ENCODE results near the gene PITPNM1.

The PITPNM1 gene

DNA sequence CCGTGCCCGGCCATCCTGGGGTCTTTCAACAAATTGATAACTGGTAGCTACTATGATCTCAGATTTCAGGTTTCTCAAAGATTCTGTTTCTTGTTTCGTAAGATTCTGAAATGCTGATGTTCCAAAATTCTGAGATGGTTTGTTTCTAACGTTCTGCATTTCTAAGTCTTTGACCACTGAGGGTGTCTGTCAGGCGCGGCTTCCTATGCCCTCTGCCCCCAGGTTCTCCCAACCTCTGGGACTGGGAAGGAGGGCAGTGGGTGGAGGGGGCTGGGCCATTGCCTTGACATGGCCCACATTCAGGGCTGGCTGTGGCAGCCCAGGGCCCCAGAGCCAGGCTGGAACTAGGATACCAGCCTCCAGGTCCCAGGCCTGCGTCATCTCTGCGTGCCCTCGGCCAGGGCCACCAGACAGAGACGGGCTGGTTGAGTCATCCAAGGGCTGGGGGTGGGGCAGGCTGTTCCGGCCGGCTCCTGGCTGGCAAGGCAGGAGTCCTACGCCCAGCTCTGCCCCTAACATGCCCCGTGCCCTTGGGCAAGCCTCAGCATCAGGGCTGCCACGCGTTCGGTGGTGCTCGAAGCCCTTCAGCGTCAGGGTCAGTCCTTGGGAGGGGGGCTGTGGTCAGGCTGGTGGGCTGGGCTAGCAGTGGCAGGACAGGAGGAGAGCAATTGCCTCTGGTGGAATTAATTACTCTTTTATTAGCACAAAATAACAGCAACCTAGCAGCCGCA is 41.3 kb downstream of the PITPNM1 start:
- DNase-seq, result no peak

DNA sequence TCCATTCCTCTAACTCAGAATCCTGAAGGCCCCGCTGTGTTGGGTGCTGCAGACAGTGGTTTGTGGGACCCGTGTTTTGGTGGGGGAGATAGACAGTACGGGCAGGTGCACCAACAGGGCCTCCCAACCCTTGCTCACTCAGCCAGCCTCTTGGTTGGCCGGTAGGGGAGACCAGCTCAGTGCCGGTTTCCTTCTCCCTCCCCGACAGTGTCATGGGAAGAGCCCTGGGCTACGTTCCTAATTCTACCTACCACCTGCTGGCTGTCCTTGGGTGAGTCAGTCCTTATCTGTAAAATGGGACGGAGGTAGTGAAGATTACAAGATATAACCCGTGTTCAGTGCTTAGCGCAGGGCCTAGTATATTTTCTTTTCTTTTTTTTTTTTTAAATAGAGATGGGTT is 42.0 kb downstream of the PITPNM1 start:
- no peak for DNase-seq

DNA sequence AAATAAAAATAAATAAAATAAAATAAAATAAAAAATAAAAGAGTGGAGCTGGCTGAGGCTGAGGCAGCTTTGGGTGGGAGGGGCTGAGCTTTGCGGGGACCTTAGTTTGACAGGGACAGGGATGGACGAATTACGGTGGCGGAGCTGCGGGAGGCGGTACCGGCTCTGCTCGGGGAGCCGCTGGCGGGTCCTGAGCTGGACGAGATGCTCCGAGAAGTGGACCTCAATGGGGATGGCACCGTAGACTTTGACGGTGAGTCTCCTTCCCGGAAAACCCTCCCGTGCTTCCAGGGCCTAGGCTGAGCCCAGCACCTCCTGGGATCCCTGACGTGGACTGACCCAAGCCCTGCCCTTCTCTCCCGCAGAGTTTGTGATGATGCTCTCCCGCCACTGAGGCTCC is 46.9 kb downstream of the PITPNM1 start:
- DNase-seq, result no peak

- DNase-seq, result no peak
Measured at GRCh38 chr11:67457453-67457852, 47.7 kb downstream of the PITPNM1 start.

GRCh38 chr11:67456068-67456705 is 49.0 kb downstream of the PITPNM1 start:
- DNase-seq, result no peak

GRCh38 chr11:67455054-67455453 is 50.1 kb downstream of the PITPNM1 start, which contains the start of gene CABP4:
CABP4 (plus strand) TSS chr11:67455354; CDS start chr11:67455424, 70 bp downstream.
- DNase-seq, result no peak

DNA sequence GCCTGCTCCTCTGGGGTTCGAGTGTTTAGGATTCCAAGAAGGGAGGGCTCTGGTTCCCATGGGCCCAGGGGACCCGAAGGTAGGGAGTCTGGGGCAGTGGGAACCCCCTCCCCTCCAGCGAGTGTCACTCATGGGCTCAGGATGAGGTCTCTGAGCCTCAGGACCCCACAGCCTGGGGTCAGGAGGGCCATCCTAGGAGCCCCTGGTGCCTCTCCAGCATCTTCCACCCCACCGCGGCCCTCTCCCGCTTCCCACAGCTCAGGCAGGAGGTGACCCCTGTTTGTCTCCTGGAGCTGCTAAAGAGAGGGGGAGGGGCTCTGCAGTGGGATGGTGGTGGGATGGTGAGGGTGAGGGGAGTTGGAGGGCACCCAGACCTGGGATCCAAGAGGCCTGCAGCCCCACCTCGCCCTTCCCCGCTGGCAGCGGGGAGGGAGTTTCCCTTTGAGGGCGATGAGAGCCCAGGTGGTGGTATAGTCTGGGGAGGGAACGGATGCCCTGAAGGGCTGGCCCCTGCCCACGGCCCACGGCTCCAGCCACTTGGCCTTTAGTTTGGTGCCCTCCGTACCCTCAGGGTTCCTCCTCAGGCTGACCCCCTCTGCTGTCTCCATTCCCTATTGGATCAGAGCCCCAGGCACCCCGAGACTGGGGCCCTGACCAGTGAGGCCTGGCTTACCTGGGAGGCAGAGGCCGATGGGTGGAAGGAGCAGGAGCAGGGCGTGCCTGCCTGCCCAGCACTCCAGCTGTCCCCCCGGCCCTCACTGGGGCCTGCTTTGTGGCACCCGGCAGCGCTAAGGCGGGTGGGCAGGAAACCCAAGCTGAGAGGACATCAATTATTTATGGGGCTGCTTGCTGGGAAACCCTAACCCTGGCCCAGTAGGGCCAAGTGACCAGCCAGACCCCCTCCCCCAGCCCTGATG is 51.1 kb downstream of the PITPNM1 start:
- DNase-seq, result no peak

DNA sequence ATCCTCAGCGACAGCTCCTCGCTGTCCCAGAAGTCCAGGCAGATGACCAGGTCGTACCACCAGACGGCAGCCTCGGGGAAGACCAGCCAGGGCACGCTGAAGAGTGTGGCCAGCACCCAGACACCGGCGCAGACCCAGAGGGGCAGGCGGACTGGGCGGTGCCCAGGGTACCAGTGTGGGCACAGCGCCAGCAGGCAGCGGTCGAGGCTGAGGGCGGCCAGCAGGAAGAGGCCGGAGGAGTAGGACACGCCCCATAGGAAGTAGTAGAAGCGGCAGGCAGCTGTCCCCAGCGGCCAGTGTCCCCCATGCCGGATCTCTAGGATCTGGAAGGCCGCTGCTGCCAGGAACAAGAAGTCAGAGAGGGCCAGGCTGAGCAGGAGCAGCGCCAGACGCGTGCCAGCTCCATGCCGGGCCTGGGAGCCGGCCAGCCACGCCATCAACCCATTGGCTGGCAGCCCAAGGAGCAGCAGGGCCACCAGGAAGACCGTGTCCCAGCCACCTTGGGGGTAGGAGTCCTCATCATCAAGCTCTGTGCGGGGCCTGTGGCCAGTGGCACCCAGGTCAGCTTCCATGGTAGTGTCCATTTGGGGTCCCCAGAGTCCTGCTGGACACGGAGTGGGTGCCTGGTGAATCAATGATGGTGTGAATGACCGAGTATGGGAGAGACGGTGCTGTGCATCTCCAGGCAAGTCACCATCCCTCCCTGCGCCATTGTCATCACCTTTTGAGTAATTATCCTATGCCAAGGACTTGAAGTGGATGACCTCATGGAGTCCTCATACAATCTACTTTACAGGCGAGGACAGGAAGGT is 52.8 kb downstream of the PITPNM1 start, which contains the start of gene GPR152:
Gene GPR152 (minus strand): TSS at position 589 of the 812 bp plus-strand sequence. CDS start 5 bp downstream, at position 584.
- DNase-seq, result no peak

- DNase-seq, result no peak
Measured at GRCh38 chr11:67451658-67451976, 53.5 kb downstream of the PITPNM1 start.

DNA sequence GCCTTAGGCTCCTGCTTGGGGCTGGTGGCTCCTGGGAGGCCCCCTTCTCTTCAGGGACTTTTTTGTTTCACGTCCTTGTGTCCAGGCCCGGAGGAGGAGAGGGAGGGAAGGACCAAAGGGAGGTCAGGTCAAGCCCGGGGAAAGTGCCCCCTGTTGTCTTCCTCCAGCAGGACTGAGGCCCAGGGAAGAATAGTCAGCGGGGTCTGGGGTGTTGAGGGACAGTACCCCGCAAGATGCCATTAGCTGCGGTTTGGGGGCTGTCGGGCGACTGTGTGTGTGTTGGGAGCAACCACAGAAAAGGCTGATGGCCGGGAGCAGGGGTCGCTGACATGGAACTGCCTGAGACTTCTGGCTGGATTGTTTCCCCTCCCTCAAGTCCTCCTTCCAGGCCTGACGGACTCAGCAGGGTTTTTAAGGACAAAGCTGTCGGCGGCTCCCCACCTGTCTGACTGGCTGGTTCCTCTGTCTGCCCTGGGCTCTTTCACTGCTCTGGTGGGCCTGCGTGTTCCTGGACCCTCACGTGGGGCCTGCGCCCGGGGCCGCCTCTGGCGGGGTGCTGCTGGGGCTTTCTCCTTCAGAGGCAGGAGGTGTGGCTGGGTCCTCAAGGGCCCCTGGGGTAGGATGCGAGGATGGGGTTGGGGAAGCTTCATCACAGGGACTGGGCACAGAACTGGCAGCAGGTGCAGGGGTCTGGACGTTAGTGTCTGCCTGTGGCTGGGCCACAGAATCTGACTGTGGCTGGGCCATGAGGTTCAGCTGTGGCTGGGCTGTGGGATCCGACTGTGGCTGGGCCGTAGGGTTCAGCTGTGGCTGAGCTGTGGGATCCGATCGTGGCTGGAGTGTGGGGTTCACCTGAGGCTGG is 54.1 kb downstream of the PITPNM1 start:
- no peak for DNase-seq

GRCh38 chr11:67449116-67449844 is 55.9 kb downstream of the PITPNM1 start:
- DNase-seq, result no peak

DNA sequence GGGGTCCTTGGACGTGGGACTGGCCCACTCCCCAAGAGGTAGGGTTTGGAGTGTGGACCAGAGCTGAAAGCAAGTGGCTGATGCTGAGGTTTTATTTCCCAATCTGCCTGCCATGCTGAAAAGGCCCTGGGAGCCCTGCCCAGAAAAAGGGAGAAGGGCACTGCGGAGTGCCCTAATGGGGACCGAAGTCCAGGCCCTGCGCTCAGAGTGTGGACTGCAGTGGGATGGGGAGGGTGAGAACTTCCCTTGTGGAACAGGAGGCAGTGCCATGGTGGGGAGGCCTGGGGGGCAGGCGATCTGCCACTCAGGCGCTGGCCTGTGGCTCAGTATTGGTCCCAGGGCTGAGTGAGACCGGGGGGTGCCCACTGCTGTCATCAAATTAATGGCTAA is 56.9 kb downstream of the PITPNM1 start:
- DNase-seq, result no peak

DNA sequence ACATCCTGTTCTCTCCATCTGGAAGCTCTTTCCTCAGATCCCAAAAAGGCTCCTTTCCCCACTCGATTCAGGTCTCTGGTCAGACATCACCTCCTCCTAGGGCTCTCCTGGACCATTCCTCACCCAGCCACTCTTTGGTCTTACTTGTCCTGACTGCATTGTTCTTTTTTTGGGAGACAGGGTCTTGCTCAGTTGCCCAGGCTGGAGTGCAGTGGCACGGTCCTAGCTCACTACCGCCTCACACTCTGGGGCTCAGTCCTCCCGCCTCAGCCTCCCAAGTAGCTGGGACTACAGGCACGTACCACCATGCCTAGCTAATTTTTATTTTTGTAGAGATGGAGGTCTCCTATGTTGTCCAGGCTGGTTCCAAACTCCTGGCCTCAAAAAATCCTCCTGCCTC is 59.6 kb downstream of the PITPNM1 start:
- DNase-seq, result no peak

DNA sequence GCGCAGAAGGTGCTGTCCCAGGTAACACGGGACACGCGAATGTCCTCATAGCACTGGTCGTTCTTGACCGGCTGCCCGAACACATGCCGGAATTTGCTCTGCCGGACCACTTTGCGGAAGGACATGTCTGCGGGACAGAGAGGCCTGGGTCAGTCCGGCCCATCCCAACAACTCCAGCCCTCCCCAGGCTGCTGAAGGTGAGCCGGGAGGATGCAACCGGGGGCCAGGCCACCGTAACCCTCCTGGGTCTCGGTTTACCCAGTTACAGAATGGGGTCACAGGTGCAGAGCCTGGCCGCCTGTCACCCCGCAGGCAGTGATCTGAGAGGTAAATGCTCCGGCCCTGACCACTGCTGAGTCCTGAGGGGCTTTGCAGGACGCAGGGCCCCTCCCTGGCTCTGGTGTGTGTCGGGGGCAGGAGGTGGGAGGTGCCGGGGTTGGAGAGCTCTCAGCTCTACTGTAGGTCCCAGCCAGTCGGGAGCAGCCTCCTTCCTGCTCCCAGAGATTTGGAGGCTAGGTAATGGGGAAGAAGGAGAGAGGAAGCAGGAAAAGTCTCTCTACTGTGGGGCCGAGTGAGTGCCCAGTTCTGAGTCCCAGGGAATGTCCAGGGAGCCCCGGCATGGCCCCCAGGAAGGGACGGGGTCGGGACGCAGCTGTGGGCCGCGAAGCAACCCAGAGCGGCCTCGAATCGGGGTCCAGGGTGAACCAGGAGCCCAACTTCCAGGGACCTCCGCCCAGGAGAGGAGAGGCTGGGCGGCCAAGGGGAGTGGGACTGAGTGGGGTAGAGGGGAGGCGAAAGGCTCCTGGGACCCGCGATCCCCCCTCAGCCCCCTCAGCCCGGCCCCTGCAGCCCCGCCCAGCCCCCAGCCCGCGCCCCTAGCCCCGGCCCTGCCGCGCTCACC is 62.4 kb downstream of the PITPNM1 start:
- DNase-seq, result no peak

Data from DMS79 treated with DMSO at 0.1 percent for 48 hours (cell line).